Measurements from ENCODE around the gene POLD1. TPM values are rescaled to one million over a fixed set of nuclear protein-coding genes. Genes with fewer than 3 reads are reported as not detected.
A peak's percentile ranks its signal among the peaks of the same experiment; 100 is the strongest.

Gene POLD1
- total and polyA plus RNA-seq, 3 experiments from 2014 or later = 29.4 to 160 (median 154) TPM

DNA sequence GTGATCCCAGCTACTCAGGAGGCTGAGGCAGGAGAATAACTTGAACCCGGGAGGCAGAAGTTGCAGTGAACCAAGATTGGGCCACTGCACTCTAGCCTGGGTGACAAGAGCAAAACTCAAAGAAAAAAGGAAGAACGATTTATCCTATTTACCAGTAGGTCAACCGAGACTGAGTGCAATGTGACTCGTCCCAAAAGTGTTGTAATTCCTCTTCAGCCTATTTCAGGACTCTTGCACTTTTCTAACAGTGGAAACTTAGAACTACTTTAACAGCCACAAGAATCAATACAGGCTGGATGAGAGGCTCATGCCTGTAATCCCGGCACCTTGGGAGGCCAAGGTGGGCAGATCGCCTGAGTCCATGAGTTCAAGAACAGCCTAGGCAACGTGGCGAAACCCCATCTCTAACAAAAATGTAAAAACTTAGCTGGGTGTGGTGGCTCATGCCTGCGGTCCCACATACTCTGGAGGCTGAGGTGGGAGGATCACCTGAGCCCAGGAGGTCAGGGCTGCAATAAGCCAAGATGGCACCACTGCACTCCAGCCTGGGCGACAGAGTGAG lies 12.2 kb upstream of the POLD1 start:
- POLR2A ChIA-PET = no interaction called here
- H3K27me3 ChIP-seq (ENCODE audit: insufficient read depth, low read length, poor library complexity, severe bottlenecking) = no peaks in the 10 kb centered on the region
- no peak overlapping the region for H3K4me3 ChIP-seq (ENCODE audit: low read length)
- no peak for DNase-seq
- H3K36me3 Mint-ChIP-seq = peaks cover 0 to 12% (median 2%) of the 10 kb centered on the region in 3 donors
- H3K27ac ChIP-seq (ENCODE audit: low read depth, low read length) = no peak overlapping the region
- no peaks in the 10 kb centered on the region for H3K36me3 ChIP-seq (ENCODE audit: insufficient read depth, low read length)
- no peaks in the 10 kb centered on the region for H3K9me3 Mint-ChIP-seq
- H3K4me3 Mint-ChIP-seq = no peak overlapping the region
- H3K4me1 Mint-ChIP-seq = peaks cover 19 to 28% (median 20%) of the 10 kb centered on the region in 3 donors
- no peak overlapping the region for H3K27ac Mint-ChIP-seq
- CTCF ChIA-PET = no interaction called here
- H3K27me3 Mint-ChIP-seq = peaks cover 0 to 7% of the 10 kb centered on the region in 2 donors
- H3K9me3 ChIP-seq (ENCODE audit: low read length) = no peaks in the 10 kb centered on the region
- peaks cover 6% of the 10 kb centered on the region for H3K4me1 ChIP-seq (ENCODE audit: insufficient read depth, low read length)

DNA sequence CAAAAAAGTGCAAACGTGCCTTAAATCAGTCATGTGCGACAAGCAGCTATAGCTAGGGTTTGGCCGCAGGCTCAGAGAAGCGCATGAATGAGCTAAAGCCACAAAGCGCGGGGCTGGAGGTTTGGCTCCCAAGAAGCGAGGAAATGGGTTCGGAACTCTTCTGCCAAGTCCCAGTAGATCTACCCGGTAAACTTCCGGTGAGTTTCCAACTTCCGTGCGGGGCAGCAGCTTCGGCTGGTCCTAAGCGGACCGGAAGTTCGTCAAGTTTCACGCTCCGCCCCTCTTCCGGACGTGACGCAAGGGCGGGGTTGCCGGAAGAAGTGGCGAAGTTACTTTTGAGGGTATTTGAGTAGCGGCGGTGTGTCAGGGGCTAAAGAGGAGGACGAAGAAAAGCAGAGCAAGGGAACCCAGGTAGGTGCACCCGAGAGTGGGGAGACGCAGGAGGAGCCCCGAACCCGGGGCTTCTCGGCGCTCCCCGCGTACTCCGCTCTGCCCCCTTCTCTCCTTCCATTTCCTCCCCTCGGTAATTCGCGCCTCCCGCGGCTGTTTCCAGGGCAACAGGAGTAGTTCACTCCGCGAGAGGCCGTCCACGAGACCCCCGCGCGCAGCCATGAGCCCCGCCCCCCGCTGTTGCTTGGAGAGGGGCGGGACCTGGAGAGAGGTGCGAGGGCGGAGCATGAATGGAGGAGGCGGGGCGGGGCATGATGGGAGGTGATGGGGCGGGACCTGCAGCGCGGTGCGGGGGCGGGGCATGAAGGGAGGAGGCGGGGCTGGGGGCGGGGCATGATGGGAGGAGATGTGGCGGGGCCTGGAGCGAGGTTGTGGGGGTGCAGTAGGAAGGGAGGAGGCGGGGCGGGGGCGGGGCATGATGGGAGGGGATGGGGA lies 7.7 kb upstream of the POLD1 start, which contains the start of gene NR1H2:
Gene NR1H2, plus strand, starts transcription at position 292 of the 885 bp plus-strand sequence. CDS start 1,149 bp downstream, outside the sequence.
- H3K36me3 Mint-ChIP-seq = peaks cover 5 to 51% (median 9%) of the 10 kb centered on the region in 3 donors
- peaks cover 13% of the 10 kb centered on the region for H3K4me1 ChIP-seq (ENCODE audit: insufficient read depth, low read length)
- H3K36me3 ChIP-seq (ENCODE audit: insufficient read depth, low read length) = peaks cover 30% of the 10 kb centered on the region
- ChIA-PET POLR2A (interaction anchor here (0.5 to 2.7 kb wide), 8 partner anchors 9 to 807 kb away, joined by 3 to 19 read pairs (median 4); partner anchors contain the start of gene JOSD2), CTCF (interaction anchor here (0.8 to 1.5 kb wide), 4 partner anchors 9 to 97 kb away, joined by 3 to 7 read pairs (median 4); no protein-coding TSS in a partner anchor)
- H3K27me3 ChIP-seq (ENCODE audit: insufficient read depth, low read length, poor library complexity, severe bottlenecking) = no peaks in the 10 kb centered on the region
- no peaks in the 10 kb centered on the region for H3K9me3 ChIP-seq (ENCODE audit: low read length)
- peak within 1 kb of the TSS; percentile 100 for H3K27ac ChIP-seq (ENCODE audit: low read depth, low read length)
- peaks cover 11 to 31% (median 23%) of the 10 kb centered on the region in 3 donors for H3K4me1 Mint-ChIP-seq
- no peaks in the 10 kb centered on the region for H3K9me3 Mint-ChIP-seq
- peak within 1 kb of the TSS; percentile 97 for H3K4me3 ChIP-seq (ENCODE audit: low read length)
- DNase-seq = peak; percentile 90 to 96 (median 94)
- peak within 1 kb of the TSS; percentile 92 to 100 (median 100) for H3K27ac Mint-ChIP-seq
- H3K27me3 Mint-ChIP-seq = peaks cover 0 to 3% of the 10 kb centered on the region in 2 donors
- H3K4me3 Mint-ChIP-seq = peak within 1 kb of the TSS; percentile 85 to 100 (median 97)

DNA sequence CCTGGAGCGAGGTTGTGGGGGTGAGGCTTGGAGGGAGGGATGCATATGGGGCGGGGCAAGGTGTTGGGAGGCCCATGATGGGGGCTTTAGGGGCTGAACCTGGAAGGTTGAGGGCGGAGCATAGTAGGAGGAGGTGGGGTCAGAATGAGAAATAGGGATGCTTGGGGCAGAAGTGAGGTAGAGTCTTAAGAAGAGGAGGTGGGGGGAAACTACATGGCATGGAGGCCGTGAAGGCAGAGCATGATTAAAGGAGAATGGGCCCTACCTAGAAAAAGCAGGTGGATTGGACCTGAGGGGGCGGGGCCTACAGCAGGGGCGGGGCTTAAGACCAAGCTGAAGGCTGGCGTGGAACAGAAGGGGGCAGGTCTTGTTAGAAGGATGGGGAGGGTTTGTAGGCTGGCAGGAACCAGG lies 7.1 kb upstream of the POLD1 start:
- peak; percentile 48 to 76 (median 51) for DNase-seq
- POLR2A ChIA-PET = no interaction called here
- Mint-ChIP-seq H3K4me3 (peak overlapping the region; percentile 85 to 100 (median 97)), H3K27ac (peak overlapping the region; percentile 31 to 100 (median 91)), H3K4me1 (peaks cover 12 to 31% (median 23%) of the 10 kb centered on the region in 3 donors), H3K27me3 (peaks cover 0 to 3% of the 10 kb centered on the region in 2 donors), H3K9me3 (no peaks in the 10 kb centered on the region), H3K36me3 (peaks cover 5 to 57% (median 9%) of the 10 kb centered on the region in 3 donors)
- Histone ChIP-seq H3K27me3 (ENCODE audit: insufficient read depth, low read length, poor library complexity, severe bottlenecking) (no peaks in the 10 kb centered on the region), H3K9me3 (ENCODE audit: low read length) (no peaks in the 10 kb centered on the region), H3K4me1 (ENCODE audit: insufficient read depth, low read length) (peaks cover 13% of the 10 kb centered on the region), H3K27ac (ENCODE audit: low read depth, low read length) (peak overlapping the region; percentile 51), H3K36me3 (ENCODE audit: insufficient read depth, low read length) (peaks cover 30% of the 10 kb centered on the region), H3K4me3 (ENCODE audit: low read length) (peak overlapping the region; percentile 34)
- CTCF ChIA-PET = no interaction called here

DNA sequence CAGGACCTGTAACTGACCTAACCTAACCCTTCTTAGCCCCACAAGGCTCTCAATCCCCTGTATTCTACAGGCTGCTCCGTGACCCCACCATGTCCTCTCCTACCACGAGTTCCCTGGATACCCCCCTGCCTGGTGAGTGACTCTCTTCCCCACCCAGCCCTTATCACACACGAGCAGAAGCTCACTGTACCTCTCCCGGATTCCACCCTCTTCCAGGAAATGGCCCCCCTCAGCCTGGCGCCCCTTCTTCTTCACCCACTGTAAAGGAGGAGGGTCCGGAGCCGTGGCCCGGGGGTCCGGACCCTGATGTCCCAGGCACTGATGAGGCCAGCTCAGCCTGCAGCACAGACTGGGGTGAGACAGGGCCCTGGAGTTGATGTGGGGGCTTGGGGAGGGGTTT lies 6.6 kb upstream of the POLD1 start:
- peaks cover 30% of the 10 kb centered on the region for H3K36me3 ChIP-seq (ENCODE audit: insufficient read depth, low read length)
- no peak for DNase-seq
- Mint-ChIP-seq H3K9me3 (no peaks in the 10 kb centered on the region), H3K36me3 (peaks cover 5 to 61% (median 9%) of the 10 kb centered on the region in 3 donors), H3K27me3 (peaks cover 0 to 3% of the 10 kb centered on the region in 2 donors), H3K4me1 (peaks cover 12 to 31% (median 23%) of the 10 kb centered on the region in 3 donors), H3K4me3 (peak overlapping the region in 6 of 7 donors; percentile 36 to 100 (median 97)), H3K27ac (peak overlapping the region; percentile 9 to 100 (median 91))
- ChIA-PET CTCF (interaction anchor here (0.7 kb wide), 1 partner anchor 20 kb away, joined by 3 read pairs; no protein-coding TSS in a partner anchor), POLR2A (no interaction called here)
- H3K4me3 ChIP-seq (ENCODE audit: low read length) = no peak overlapping the region
- peak overlapping the region; percentile 51 for H3K27ac ChIP-seq (ENCODE audit: low read depth, low read length)
- H3K9me3 ChIP-seq (ENCODE audit: low read length) = no peaks in the 10 kb centered on the region
- H3K4me1 ChIP-seq (ENCODE audit: insufficient read depth, low read length) = peaks cover 13% of the 10 kb centered on the region
- no peaks in the 10 kb centered on the region for H3K27me3 ChIP-seq (ENCODE audit: insufficient read depth, low read length, poor library complexity, severe bottlenecking)

DNA sequence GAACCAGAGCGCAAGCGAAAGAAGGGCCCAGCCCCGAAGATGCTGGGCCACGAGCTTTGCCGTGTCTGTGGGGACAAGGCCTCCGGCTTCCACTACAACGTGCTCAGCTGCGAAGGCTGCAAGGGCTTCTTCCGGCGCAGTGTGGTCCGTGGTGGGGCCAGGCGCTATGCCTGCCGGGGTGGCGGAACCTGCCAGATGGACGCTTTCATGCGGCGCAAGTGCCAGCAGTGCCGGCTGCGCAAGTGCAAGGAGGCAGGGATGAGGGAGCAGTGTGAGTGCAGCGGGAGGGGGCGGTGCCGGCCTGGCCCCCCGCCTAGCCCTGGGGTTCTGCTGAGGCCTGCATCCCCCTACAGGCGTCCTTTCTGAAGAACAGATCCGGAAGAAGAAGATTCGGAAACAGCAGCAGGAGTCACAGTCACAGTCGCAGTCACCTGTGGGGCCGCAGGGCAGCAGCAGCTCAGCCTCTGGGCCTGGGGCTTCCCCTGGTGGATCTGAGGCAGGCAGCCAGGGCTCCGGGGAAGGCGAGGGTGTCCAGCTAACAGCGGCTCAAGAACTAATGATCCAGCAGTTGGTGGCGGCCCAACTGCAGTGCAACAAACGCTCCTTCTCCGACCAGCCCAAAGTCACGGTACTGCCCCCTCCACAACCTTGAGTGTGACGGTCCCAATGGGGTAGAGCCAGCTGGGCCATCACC lies 5.8 kb upstream of the POLD1 start:
- peaks cover 0 to 2% (median 0%) of the 10 kb centered on the region in 5 donors for H3K9me3 Mint-ChIP-seq
- peaks cover 5 to 67% (median 9%) of the 10 kb centered on the region in 3 donors for H3K36me3 Mint-ChIP-seq
- H3K27me3 Mint-ChIP-seq = peaks cover 0 to 5% of the 10 kb centered on the region in 2 donors
- H3K36me3 ChIP-seq (ENCODE audit: insufficient read depth, low read length) = peaks cover 30% of the 10 kb centered on the region
- H3K4me1 Mint-ChIP-seq = peaks cover 14 to 34% (median 27%) of the 10 kb centered on the region in 3 donors
- H3K27me3 ChIP-seq (ENCODE audit: insufficient read depth, low read length, poor library complexity, severe bottlenecking) = no peaks in the 10 kb centered on the region
- CTCF ChIA-PET = interaction anchor here (0.7 kb wide), 1 partner anchor 21 kb away, joined by 3 read pairs; no protein-coding TSS in a partner anchor
- peaks cover 13% of the 10 kb centered on the region for H3K4me1 ChIP-seq (ENCODE audit: insufficient read depth, low read length)
- POLR2A ChIA-PET = no interaction called here
- no peak for DNase-seq
- peak overlapping the region in 4 of 7 donors; percentile 32 to 66 (median 42) for H3K4me3 Mint-ChIP-seq
- no peaks in the 10 kb centered on the region for H3K9me3 ChIP-seq (ENCODE audit: low read length)
- peak overlapping the region; percentile 51 for H3K27ac ChIP-seq (ENCODE audit: low read depth, low read length)
- peak overlapping the region in 4 of 8 donors; percentile 10 to 92 (median 70) for H3K27ac Mint-ChIP-seq
- no peak overlapping the region for H3K4me3 ChIP-seq (ENCODE audit: low read length)

DNA sequence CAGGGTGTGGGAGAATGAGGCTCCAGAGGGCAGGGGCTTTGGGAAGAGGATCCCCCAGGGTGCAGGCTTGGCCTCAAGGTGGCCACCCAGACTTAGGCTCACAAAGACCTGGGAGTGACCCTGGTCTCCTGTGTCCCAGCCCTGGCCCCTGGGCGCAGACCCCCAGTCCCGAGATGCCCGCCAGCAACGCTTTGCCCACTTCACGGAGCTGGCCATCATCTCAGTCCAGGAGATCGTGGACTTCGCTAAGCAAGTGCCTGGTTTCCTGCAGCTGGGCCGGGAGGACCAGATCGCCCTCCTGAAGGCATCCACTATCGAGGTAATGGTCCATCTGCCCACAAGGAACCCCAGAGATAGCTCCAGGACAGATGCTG lies 5.3 kb upstream of the POLD1 start:
- POLR2A ChIA-PET = no interaction called here
- Histone ChIP-seq H3K36me3 (ENCODE audit: insufficient read depth, low read length) (peaks cover 30% of the 10 kb centered on the region), H3K4me3 (ENCODE audit: low read length) (no peak overlapping the region), H3K27ac (ENCODE audit: low read depth, low read length) (no peak overlapping the region), H3K9me3 (ENCODE audit: low read length) (no peaks in the 10 kb centered on the region), H3K4me1 (ENCODE audit: insufficient read depth, low read length) (peaks cover 17% of the 10 kb centered on the region), H3K27me3 (ENCODE audit: insufficient read depth, low read length, poor library complexity, severe bottlenecking) (no peaks in the 10 kb centered on the region)
- CTCF ChIA-PET = interaction anchor here (1.1 kb wide), 1 partner anchor 10 kb away, joined by 4 read pairs; no protein-coding TSS in a partner anchor
- H3K4me3 Mint-ChIP-seq = peak overlapping the region in 1 of 7 donors; percentile 66
- H3K9me3 Mint-ChIP-seq = peaks cover 0 to 3% (median 0%) of the 10 kb centered on the region in 5 donors
- no peak for DNase-seq
- H3K36me3 Mint-ChIP-seq = peaks cover 5 to 70% (median 9%) of the 10 kb centered on the region in 3 donors
- peak overlapping the region in 3 of 8 donors; percentile 21 to 81 (median 55) for H3K27ac Mint-ChIP-seq
- peaks cover 0 to 8% of the 10 kb centered on the region in 2 donors for H3K27me3 Mint-ChIP-seq
- H3K4me1 Mint-ChIP-seq = peaks cover 19 to 39% (median 32%) of the 10 kb centered on the region in 3 donors

DNA sequence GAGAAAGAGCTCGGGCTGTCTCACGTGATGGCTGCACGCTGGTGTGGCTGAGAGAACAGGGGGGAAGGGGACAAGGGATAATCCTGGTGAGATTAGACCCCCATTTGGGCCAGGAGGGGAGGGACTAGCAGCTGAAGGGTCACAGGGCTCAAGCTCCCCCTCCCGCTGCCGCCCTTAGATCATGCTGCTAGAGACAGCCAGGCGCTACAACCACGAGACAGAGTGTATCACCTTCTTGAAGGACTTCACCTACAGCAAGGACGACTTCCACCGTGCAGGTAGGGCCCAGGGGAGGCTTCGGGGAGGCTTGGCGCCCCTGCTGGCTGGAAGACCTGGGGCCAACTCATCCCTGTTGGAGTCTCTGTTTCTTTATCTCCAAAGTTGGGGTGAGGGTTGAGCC lies 4.5 kb upstream of the POLD1 start:
- peak overlapping the region in 1 of 8 donors; percentile 81 for H3K27ac Mint-ChIP-seq

More for the DNA sequence above, 4.5 kb upstream of the POLD1 start:
- Histone ChIP-seq H3K36me3 (ENCODE audit: insufficient read depth, low read length) (peaks cover 30% of the 10 kb centered on the region), H3K9me3 (ENCODE audit: low read length) (no peaks in the 10 kb centered on the region), H3K27ac (ENCODE audit: low read depth, low read length) (no peak overlapping the region), H3K27me3 (ENCODE audit: insufficient read depth, low read length, poor library complexity, severe bottlenecking) (no peaks in the 10 kb centered on the region), H3K4me1 (ENCODE audit: insufficient read depth, low read length) (peaks cover 18% of the 10 kb centered on the region), H3K4me3 (ENCODE audit: low read length) (no peak overlapping the region)
- Mint-ChIP-seq H3K4me3 (peak overlapping the region in 1 of 7 donors; percentile 66), H3K4me1 (peaks cover 25 to 47% (median 36%) of the 10 kb centered on the region in 3 donors), H3K9me3 (peaks cover 0 to 3% (median 0%) of the 10 kb centered on the region in 5 donors), H3K36me3 (peaks cover 5 to 74% (median 9%) of the 10 kb centered on the region in 3 donors), H3K27me3 (peaks cover 0 to 7% of the 10 kb centered on the region in 2 donors)
- no peak for DNase-seq
- POLR2A ChIA-PET = no interaction called here
- CTCF ChIA-PET = interaction anchor here (1.1 kb wide), 1 partner anchor 11 kb away, joined by 4 read pairs; no protein-coding TSS in a partner anchor
